ENCODE data around the gene CEP89. TPM values are rescaled to one million over a fixed set of nuclear protein-coding genes. Genes with fewer than 3 reads are reported as not detected.
"Not testable (repeated sequence)": the region's sequence is repeated elsewhere in the genome, so short reads cannot be mapped to it uniquely, and the experiment has no call there.

The CEP89 gene
- total RNA-seq, 2 experiments from 2014 or later = 15.6 to 21.0 TPM

DNA sequence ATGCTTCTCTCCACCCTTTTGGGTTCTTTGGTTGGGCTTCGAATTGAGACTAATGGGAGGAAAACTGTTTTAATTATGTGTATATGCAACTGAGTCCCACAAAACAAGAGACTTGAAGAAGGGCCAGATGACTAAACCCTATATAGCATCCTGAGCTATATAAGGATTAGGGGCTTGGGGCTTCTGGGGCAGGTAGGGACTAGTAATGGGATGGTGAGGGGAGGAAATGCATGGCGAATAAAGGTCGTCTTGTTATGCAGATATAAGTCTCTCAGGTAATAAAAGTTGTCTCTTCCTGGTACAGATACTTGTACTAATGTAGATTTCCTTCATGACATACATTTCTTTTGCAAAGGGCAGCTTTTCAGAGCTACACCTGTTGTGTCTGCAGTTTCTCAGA lies 99.4 kb downstream of the CEP89 start:
- no peaks in the 10 kb centered on the region for H3K9me3 Mint-ChIP-seq
- no peaks in the 10 kb centered on the region for H3K27me3 Mint-ChIP-seq
- ChIA-PET CTCF (no interaction called here), POLR2A (no interaction called here)
- DNase-seq = no peak
- intact Hi-C loops (cut with micrococcal nuclease) = no loop called here
- no peaks in the 10 kb centered on the region for H3K36me3 Mint-ChIP-seq
- H3K27ac Mint-ChIP-seq = no peak overlapping the region
- H3K4me1 Mint-ChIP-seq (ENCODE audit: low read depth) = no peaks in the 10 kb centered on the region
- no peak overlapping the region for H3K4me3 Mint-ChIP-seq

DNA sequence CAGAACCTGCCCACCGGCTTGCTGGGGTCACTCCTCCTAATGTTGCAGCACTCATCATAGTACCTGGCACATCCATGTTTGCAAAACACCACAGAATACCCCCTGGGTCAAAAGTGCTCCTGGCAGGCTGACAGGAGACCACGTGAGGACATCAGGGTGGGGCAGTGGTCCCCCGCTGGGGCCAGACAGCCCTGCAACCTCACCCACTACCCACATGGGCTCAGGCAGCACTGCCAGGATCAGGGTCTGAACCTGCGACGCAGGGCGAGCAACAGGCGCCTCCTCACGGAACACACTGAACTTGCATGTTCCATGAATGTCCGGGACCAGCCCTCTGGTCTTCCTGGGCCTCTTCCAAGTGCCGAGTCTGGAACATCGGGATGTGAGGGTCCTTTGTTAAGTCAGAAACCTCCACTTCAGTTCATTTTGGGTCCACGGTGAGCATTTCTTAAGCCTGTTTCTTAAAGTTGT lies 100.7 kb downstream of the CEP89 start:
- no peaks in the 10 kb centered on the region for H3K4me1 Mint-ChIP-seq (ENCODE audit: low read depth)
- no peak for DNase-seq
- no peak overlapping the region for H3K27ac Mint-ChIP-seq
- POLR2A ChIA-PET = no interaction called here
- H3K4me3 Mint-ChIP-seq = no peak overlapping the region
- H3K27me3 Mint-ChIP-seq = no peaks in the 10 kb centered on the region
- H3K36me3 Mint-ChIP-seq = no peaks in the 10 kb centered on the region
- CTCF ChIA-PET = no interaction called here
- intact Hi-C loops (cut with micrococcal nuclease) = no loop called here
- no peaks in the 10 kb centered on the region for H3K9me3 Mint-ChIP-seq

DNA sequence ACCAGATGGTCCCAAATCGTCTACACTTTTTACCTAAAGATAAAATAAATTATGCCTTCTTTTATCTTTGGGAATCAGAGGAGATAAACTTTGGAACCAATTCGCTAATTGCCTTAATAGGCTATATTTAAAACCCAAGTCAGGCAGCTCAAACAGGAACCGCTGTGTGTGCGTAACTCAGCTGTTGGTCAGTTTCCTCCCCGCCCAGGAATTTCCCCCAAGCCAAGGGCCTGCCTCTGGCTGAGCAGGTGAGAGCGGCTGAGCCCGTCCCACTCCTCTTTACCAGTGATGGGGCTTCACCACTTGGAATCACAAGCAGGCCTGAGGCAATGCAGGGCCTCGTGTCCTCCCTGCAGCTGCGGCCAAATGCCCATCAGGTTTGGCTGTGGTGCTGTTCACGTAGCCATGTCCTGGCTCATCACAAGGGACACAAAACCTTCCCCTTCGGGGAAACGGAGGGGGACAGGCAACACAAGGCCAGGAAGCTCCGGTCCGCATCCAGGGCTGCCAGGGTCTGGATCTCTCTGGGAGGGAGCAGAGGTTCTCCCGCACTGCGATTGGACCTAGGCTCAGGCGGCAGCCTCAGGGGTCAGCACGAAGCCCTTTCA lies 101.7 kb downstream of the CEP89 start:
- Mint-ChIP-seq H3K4me1 (ENCODE audit: low read depth) (no peaks in the 10 kb centered on the region), H3K4me3 (no peak overlapping the region), H3K9me3 (no peaks in the 10 kb centered on the region), H3K27me3 (no peaks in the 10 kb centered on the region), H3K36me3 (no peaks in the 10 kb centered on the region), H3K27ac (no peak overlapping the region)
- POLR2A ChIA-PET = no interaction called here
- no peak for DNase-seq
- intact Hi-C loops (cut with micrococcal nuclease) = no loop called here
- CTCF ChIA-PET = no interaction called here

DNA sequence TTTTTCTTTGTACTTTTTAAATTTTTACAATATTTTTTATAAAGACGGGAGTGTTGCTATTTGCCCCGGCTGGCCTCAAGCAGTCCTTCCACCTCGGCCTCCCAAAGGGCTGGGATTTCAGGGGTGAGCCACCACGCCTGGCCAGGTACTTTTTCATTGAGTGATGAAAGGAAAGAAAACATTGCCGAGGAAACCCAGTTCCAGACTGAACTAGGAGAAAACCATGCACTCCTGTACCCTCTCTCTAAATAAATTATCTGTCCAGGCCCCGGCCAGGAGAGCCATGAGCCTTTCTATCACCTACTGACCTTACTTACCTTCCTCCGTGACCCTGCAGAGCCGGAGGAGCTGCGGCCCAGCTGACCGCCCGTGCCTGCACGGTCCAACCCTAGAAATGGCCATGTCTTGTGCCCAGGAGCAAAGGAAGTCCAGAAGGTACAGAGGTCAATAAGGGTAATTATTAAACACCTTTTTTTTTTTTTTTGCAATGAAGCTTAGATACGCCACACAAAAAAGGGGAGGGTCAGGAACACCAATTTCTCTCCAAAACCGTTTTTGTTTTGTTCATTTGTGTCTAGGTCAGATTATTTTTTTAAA lies 102.3 kb downstream of the CEP89 start, which contains the start of gene SLC7A9:
Gene SLC7A9 (minus strand): TSS at position 399 of the 597 bp plus-strand sequence. CDS start 1,233 bp downstream, outside the sequence.
- H3K4me1 Mint-ChIP-seq (ENCODE audit: low read depth) = no peaks in the 10 kb centered on the region

DNA sequence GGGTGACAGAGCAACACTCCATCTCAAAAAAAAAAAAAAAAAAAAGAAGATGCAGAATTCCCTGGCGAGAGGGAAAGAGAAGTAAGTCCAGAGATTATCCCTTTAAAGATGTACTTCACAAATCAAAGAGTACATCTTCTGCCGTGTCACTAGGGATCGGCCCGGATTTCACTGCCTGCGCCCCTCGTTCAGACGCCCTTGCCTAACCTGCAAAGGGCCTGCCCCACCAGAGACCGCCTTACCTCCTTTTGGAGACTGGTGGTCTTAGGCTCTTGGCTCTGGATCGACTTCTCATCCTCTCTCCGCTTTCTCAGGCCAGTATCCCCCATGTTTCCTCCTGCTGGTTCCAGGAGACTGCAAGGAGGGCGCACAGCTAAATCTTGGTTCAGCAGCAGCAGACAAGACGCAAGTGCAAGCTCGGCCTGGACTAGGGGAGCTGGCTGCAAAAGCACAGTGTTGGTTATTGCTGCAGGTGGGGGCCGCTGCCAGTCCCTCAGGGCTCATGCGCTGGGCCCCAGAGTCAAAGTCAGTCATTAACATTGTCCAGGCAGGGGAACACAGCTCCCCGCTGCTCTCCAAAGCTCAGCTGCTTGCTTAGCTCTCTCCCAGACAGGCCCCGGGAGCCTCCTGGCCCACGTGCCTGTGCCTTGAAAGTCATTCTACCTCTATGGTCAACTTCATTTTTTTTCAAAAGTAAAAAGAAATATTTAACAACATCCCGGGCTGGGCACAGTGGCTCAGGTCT lies 103.4 kb downstream of the CEP89 start:
- Mint-ChIP-seq H3K4me3 (no peak overlapping the region), H3K9me3 (no peaks in the 10 kb centered on the region), H3K4me1 (ENCODE audit: low read depth) (no peaks in the 10 kb centered on the region), H3K27ac (no peak overlapping the region), H3K36me3 (no peaks in the 10 kb centered on the region), H3K27me3 (no peaks in the 10 kb centered on the region)
- intact Hi-C loops (cut with micrococcal nuclease) = no loop called here
- ChIA-PET CTCF (no interaction called here), POLR2A (no interaction called here)
- DNase-seq = no peak

More for the DNA sequence above, 102.3 kb downstream of the CEP89 start, which contains the start of gene SLC7A9:
- DNase-seq = no peak
- intact Hi-C loops (cut with micrococcal nuclease) = no loop called here
- no peak within 1 kb of the TSS for H3K4me3 Mint-ChIP-seq
- POLR2A ChIA-PET = no interaction called here
- no peaks in the 10 kb centered on the region for H3K9me3 Mint-ChIP-seq
- CTCF ChIA-PET = no interaction called here
- no peaks in the 10 kb centered on the region for H3K27me3 Mint-ChIP-seq
- H3K36me3 Mint-ChIP-seq = no peaks in the 10 kb centered on the region
- no peak within 1 kb of the TSS for H3K27ac Mint-ChIP-seq

DNA sequence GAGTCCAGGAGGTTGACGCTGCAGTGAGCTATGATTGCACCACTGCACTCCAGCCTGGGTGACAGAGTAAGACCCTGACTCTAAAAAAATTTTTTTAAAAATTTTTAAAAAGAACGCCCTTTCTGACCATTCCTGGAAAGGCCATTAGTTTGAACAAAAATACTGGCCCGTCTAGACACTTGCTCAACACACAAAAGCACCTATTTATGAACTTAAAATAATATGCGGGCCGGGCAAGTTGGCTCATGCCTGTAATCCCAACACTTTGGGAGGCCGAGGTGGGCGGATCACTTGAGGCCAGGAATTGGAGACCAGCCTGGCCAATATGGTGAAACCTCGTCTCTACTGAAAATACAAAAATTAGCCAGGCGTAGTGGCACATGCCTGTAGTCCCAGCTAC lies 104.3 kb downstream of the CEP89 start:
- H3K36me3 Mint-ChIP-seq; H3K27ac Mint-ChIP-seq; H3K27me3 Mint-ChIP-seq; H3K4me3 Mint-ChIP-seq; H3K9me3 Mint-ChIP-seq; POLR2A ChIA-PET; CTCF ChIA-PET; DNase-seq; H3K4me1 Mint-ChIP-seq (ENCODE audit: low read depth); intact Hi-C loops (cut with micrococcal nuclease): not testable (repeated sequence)

DNA sequence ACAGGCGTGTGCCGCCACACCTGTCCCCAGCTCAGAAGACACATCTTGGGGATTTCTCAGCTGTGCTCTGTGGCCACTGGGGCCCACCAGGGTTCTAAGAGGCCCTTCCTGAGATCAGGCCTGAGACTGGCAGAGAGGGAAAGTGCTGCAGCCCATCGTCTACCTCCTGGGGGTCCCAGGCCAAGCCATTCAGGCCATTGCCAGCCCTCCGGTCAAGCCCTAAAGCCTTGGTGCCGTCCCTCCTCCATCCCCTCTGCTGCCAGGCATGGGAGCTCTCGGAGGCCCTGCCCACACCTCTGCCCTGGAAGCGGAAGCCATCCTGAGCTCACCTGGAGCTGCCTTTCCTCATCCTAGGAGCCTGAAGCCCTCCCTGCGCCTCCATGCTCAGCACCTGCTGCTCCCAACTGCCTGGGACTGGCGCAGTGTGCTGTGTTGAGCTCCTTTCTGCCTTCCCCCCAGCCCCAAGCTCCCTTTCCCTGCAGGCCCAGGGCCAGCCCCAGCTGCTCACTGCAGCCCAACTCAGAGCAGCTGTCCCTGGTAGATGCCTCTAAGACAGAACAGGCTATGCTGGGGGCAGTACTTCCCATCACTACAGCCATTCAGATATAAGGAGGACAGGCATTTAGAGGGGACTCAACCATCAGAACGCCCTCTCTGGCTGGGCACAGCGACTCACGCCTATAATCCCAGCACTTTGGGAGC lies 105.0 kb downstream of the CEP89 start:
- no peaks in the 10 kb centered on the region for H3K9me3 Mint-ChIP-seq
- no peaks in the 10 kb centered on the region for H3K36me3 Mint-ChIP-seq
- no peak for DNase-seq
- no peaks in the 10 kb centered on the region for H3K27me3 Mint-ChIP-seq
- intact Hi-C loops (cut with micrococcal nuclease) = no loop called here
- POLR2A ChIA-PET = no interaction called here
- no peak overlapping the region for H3K4me3 Mint-ChIP-seq
- CTCF ChIA-PET = interaction anchor here (0.7 kb wide), 1 partner anchor 38 kb away, joined by 3 read pairs; no protein-coding TSS in a partner anchor
- no peak overlapping the region for H3K27ac Mint-ChIP-seq
- H3K4me1 Mint-ChIP-seq (ENCODE audit: low read depth) = no peaks in the 10 kb centered on the region

DNA sequence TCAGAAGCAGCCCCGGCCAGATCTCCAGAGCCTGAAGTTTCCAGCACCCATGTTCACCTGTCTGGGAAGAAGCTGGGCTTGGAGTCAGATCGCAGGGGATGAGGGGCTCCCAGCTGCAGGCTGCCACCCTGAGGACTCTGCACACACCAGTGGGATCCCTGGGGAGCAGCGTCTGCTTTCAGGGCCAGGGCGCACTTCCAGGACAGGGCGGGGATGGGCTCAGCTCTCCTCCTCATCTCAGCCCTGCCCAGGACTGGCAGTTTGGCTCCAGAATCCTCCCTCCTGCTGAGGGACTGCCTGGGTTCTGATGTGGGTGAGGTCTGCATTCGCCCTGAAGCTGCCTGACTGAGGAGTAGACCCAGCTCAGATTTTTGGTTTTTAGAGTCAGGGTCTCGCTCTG lies 105.7 kb downstream of the CEP89 start:
- POLR2A ChIA-PET = no interaction called here
- no peak overlapping the region for H3K4me3 Mint-ChIP-seq
- H3K27ac Mint-ChIP-seq = no peak overlapping the region
- H3K27me3 Mint-ChIP-seq = no peaks in the 10 kb centered on the region
- no peaks in the 10 kb centered on the region for H3K4me1 Mint-ChIP-seq (ENCODE audit: low read depth)
- no peaks in the 10 kb centered on the region for H3K36me3 Mint-ChIP-seq
- CTCF ChIA-PET = no interaction called here
- no peak for DNase-seq
- intact Hi-C loops (cut with micrococcal nuclease) = no loop called here
- H3K9me3 Mint-ChIP-seq = no peaks in the 10 kb centered on the region

DNA sequence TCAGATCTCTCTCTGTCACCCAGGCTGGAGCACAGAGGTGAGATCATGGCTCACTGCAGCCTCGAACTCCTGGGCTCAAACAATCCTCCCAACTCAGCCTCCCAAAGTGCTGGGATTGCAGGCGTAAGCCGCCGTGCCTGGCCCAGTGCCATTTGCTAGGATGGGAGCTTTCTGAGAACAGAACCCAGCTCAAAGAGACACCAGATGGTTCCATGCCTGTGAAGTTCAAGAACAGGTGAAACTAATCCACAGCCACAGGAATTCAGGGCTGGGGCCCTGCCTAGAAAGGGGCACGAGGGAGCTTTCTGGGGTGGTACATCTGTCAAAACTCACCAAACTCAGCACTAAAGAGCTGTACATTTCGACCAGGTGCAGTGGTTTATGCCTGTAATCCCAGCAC lies 106.4 kb downstream of the CEP89 start:
- CTCF ChIA-PET = no interaction called here
- H3K4me1 Mint-ChIP-seq (ENCODE audit: low read depth) = no peaks in the 10 kb centered on the region
- intact Hi-C loops (cut with micrococcal nuclease) = no loop called here
- POLR2A ChIA-PET = no interaction called here
- no peaks in the 10 kb centered on the region for H3K9me3 Mint-ChIP-seq
- no peak overlapping the region for H3K27ac Mint-ChIP-seq
- H3K4me3 Mint-ChIP-seq = no peak overlapping the region
- no peaks in the 10 kb centered on the region for H3K27me3 Mint-ChIP-seq
- DNase-seq = no peak
- no peaks in the 10 kb centered on the region for H3K36me3 Mint-ChIP-seq

DNA sequence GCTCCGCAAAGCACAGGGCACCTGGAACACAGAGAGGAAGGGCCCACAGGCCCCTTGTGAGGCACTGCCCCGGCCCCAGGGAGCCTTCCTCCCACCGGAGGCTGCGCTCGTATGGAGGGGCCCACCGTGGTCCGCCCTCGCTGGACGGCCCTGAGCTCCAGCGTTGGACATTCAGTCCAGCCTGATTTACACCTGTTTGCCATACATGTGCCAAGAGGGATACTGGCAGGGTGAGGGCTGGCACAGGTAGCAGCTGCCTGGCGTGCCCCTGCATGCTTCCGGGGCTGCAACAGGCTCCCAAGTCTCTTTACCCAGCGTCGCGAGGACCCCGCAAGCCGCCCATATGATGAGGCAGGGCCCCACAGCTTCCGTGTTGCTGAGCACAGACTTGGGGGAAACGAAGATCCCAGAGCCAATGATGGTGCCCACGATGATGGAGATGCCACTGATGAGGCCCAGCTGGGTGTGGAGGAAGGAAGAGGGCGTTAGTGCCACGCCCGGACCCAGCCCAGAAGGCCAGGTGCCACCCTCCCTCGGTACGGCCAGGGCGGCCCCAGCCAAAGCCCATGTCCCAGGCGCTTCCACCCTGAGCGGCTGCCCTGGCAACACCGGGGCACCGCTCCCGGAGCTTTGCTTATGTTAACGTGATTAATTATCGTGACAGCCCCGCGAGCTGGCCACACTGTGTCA lies 107.3 kb downstream of the CEP89 start:
- no peaks in the 10 kb centered on the region for H3K36me3 Mint-ChIP-seq
- DNase-seq = no peak
- no peaks in the 10 kb centered on the region for H3K27me3 Mint-ChIP-seq
- H3K4me3 Mint-ChIP-seq = no peak overlapping the region
- no peaks in the 10 kb centered on the region for H3K9me3 Mint-ChIP-seq
- ChIA-PET CTCF (no interaction called here), POLR2A (no interaction called here)
- H3K4me1 Mint-ChIP-seq (ENCODE audit: low read depth) = no peaks in the 10 kb centered on the region
- intact Hi-C loops (cut with micrococcal nuclease) = no loop called here
- H3K27ac Mint-ChIP-seq = no peak overlapping the region

DNA sequence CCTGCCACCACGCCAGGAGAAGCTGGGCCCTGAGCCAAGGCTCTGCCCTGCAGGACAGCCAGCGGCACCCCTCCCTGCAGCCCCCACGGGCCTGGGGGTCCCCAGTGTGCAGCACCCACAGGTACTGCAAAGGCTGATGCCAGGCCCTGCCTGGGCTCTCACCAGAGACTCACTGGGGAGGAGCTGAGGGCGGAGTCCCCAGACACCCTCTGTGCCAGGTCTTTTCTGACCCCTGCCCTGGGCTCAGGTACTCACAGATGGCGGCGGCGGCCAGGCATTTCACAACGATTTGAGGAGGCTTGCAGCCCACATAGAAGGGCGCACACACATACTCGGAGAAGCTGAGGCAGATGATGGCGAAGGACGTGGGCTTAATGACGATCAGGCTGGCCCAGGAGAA lies 107.9 kb downstream of the CEP89 start:
- POLR2A ChIA-PET = no interaction called here
- Mint-ChIP-seq H3K9me3 (no peaks in the 10 kb centered on the region), H3K27ac (no peak overlapping the region), H3K4me1 (ENCODE audit: low read depth) (no peaks in the 10 kb centered on the region), H3K4me3 (no peak overlapping the region), H3K27me3 (no peaks in the 10 kb centered on the region), H3K36me3 (no peaks in the 10 kb centered on the region)
- intact Hi-C loops (cut with micrococcal nuclease) = no loop called here
- CTCF ChIA-PET = no interaction called here
- no peak for DNase-seq

DNA sequence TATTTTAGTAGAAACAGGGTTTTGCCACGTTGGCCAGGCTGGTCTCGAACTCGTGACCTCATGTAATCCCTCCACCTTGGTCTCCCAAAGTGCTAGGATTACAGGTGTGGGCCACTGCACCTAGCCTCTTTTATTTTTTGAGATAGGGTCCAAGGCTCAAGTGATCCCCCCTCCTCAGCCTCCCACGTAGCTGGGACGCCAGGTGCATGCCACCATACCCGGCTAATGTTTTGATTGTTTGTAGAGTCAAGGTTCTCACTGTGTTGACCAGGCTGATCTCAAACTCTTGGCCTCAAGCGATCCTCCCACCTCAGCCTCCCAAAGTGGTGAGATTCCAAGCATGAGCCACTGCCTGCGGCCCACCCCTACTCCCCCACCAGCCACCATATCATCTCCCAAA lies 108.5 kb downstream of the CEP89 start:
- Mint-ChIP-seq H3K4me3 (no peak overlapping the region), H3K27me3 (no peaks in the 10 kb centered on the region), H3K9me3 (no peaks in the 10 kb centered on the region), H3K36me3 (no peaks in the 10 kb centered on the region), H3K27ac (no peak overlapping the region), H3K4me1 (ENCODE audit: low read depth) (no peaks in the 10 kb centered on the region)
- CTCF ChIA-PET = no interaction called here
- DNase-seq = no peak
- intact Hi-C loops (cut with micrococcal nuclease) = no loop called here
- POLR2A ChIA-PET = no interaction called here
